GM18505 (cell line): ENCODE data around the gene RNF112.

Source experiments
- ATAC-seq: cut with Tn5 transposase; IDR thresholded peaks from one replicate; pipeline ENCODE4 v1.9.1; 2021; ENCODE audit not compliant: unreplicated experiment
- POLR2A ChIP-seq: IDR thresholded peaks from 4 replicates; pipeline ENCODE4 v1.6.1; 2011; ENCODE audit warnings: borderline replicate concordance; ENCODE audit not compliant: insufficient read depth, insufficient read length; ENCODE audit errors: extremely low read depth

Gene RNF112

GRCh38 chr17:19464031-19465026 is 53.3 kb downstream of the RNF112 start:
- ATAC-seq: no peak
- TF ChIP-seq POLR2A: no peak
